GM18498 (cell line): ENCODE results near the gene EPHA8.

Source experiments
- ATAC-seq: cut with Tn5 transposase; IDR thresholded peaks from one replicate; pipeline ENCODE4 v1.9.1; 2021; ENCODE audit warnings: mild to moderate bottlenecking, moderate library complexity; ENCODE audit not compliant: unreplicated experiment

Gene EPHA8

DNA sequence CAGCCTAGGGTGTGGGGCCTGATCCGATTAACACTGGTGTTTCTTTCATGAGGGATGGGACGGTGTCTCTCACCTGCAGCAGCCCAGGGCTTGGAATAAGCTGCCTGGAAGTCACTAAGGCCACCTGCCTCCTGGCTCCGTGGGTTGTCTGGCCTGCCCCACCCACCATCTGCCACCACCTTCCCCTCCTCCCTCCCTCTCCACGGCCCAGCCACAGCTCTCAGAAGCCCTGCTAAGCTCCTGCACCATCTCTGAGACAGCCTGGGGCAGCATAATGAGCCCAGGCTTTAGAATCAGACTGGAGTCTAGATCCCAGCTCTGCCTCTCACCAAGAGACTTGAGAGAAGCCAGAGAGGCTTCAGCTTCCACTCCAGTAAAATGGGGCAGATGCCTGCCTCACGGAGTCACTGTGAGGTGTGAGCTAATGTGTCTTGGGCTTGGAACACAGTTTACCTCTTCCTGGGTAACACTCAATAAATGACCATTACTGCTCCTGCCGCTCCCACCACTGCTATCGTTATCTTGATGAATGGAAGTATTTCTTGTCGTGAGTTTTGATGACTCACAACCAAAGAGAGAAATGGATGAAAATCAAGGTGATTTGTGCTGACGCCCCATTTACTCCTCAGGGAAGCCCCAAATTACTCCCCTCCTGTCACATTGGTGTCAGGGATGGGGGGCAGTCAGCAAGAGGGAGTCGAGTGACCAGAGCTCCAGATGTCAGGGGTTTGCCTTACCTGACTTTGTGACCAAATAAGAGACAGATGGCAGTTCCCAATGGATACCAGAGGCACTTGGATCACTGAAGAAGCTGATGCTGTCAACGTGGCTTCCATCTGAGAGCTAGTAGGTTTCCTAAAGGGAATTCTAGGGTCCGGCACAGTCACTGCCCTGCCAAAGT, 49.6 kb downstream of the EPHA8 start:
- no peak for ATAC-seq

DNA sequence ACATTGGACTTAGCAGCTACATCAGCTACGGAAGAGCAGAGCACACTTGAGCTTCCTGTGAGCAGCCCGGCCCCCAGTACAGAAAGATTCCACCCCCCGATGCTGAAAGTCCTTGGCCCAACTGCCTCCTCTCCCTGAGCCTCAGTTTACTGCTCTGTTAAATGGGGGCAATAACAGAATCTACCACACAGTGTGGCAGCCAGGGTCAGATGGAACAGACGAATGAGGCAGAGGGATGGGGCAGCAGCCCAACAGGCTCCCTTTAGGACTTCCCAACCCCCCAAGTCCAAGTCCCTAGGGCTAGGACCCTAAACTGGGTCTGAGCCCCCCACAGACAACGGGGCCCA, 50.3 kb downstream of the EPHA8 start:
- no peak for ATAC-seq

DNA sequence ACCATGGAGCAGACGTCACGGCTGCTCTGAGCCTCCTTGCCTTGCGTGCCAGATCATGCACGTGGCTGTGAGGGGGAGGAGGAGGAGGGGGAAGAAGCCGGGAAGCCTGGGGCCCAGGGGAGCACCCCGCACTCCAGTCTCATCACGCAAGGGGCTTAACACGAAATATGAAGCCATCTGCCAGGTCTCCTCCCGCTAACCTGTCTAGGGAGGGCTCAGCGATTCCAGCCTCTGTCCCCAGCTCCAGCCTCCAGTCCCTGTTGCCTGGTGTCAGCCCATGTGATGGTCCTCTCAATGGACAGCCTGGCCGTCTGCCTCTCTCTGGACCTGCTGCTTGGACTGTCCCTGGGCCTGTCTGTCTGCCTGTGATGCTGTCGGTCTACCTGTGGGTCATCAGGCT, 50.7 kb downstream of the EPHA8 start:
- ATAC-seq, result no peak

DNA sequence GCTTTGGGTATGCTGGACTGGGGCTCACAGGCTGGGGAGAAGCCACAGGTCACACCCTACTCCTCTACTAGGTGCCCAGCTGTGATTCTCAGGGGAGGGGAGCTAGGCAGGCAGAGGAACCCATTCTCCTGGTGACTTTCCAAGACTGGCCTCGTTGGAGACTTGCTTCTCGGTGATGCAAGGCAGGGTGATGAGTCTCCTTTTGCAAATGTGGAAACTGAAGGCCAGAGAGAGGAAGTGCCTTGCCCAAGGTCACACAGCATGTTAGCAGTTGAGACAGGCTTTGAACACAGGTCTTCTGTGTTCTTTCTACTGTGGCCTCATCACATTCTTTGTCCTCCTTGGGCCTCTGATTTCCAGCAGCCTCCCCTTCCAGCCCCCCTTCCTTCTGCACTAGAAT, 52.6 kb downstream of the EPHA8 start:
- no peak for ATAC-seq

DNA sequence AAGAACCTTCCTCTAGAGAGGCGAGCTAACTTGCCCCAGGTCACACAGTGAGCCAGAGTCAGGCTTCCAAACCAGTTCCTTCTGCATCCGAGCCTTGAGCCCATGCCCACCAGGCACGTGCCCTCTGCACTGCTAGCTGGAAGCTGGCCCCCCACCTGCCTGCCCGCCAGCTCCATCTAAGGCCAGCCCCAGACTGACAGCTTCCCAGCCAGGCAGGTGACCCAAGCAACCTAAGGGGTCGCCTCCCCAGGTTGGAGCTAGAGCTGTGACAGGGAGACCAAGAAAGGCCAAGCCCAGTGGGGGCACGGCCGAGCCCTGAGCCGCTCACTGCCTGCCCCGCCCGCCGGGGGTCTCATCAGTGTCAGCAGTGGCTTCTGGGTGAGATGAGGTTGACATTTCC, 53.3 kb downstream of the EPHA8 start:
- ATAC-seq, result no peak

DNA sequence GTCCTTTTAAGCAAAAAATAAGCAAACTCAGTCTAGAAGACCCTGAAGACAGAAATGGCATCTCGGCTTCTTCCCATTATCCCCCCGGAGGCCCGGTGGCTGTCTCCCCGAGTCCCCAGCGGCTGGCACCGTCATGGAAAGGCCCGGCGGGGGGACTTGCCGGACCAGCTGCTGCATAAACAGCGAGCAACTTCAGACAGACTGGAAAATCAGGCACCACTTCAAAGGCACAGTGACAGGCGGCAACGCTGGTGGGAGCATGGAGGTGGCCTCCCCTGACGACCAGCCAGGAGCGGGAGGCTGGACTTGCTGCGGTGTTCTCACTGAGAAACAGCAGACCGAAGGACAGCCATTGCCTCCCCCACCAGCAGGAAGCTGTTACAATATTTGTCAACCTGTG, 54.8 kb downstream of the EPHA8 start:
- no peak for ATAC-seq

DNA sequence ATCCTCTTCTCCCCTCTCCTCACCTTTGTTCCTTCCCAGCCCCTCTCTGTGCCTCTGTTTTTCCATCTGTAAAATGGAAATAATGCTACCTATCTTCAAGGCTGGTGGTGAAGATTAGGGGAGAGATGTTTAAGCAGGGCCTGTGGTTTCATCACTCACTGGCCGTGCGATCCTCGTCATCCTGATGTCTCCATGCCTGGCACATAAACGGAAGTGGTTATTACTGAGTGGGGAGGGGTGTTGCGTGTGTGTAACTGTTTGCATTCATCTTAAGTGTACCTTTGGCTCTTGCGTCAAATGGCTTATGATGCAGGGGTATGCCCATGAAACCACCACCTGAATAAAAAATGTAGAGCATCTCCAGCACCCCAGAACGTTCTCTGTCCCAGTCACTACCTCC, 56.0 kb downstream of the EPHA8 start:
- no peak for ATAC-seq

DNA sequence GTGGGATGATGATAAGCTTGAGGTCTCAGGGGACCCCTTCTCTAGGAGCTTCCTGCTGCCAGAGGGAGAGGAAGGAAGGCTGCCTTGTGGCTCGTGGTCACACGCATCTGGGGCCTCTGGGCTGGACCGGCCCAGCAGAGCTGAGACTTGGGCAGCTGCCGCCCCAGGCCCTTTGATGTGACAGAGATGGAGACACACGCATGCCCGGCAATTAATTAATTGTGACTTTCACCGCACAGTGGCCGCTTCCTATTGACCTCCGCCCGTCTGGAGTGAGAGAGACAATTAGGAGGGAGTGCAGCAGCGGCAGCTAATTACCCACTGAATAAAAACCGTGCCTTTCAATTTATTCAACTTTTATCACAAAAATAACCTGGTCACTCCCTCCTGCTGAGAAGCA, 56.5 kb downstream of the EPHA8 start:
- ATAC-seq, result no peak

DNA sequence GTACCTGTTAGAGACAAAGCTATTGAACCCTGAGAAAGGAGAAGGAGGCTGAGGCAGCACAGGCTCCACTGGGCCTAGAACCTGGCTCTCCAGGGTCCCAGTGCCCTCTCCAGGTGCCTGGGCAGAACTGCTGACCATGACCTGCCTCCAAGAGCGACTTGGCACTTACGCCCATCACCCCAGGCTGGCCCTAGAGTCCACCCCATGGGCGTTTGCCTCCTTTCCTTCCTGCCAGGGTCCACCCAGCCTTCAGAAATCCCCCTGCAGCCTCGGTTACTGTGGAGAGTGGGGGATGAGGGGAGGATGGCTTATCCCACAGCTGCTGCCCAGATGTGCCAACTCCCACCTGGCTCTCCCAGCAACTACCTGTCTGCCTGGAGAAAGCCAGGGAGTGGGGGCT, 58.5 kb downstream of the EPHA8 start:
- no peak for ATAC-seq

DNA sequence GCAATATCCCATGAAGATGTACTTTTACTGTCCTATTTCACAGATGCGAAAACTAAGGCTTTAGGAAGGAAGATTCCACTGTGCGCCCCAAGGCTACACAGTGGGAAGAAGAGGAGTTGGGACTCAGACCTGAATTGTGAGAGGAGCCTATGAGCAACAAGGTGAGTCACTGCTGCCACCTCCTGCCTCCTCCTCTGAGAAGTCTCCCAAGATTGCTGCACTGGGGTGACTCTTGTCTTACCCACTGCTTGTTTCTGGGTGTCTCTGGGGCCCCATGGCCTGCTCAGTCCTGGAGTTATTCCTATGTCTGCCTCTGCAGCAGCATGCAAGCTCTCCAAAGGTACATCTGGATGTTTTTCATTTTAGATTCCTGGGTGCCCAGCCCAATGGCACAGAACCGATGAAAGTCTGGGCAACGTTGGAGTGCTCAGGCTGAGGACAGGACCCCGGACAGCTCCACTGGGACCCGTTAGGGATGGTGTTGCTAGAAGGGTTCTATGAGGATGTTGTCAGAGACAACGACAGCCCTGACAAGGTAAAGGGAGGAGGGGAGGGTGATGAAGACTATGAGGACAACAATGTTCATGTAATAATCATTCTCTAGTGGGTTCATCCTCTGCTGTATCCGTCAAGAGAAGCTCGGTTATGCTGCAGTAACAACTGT, 62.1 kb downstream of the EPHA8 start:
- no peak for ATAC-seq

DNA sequence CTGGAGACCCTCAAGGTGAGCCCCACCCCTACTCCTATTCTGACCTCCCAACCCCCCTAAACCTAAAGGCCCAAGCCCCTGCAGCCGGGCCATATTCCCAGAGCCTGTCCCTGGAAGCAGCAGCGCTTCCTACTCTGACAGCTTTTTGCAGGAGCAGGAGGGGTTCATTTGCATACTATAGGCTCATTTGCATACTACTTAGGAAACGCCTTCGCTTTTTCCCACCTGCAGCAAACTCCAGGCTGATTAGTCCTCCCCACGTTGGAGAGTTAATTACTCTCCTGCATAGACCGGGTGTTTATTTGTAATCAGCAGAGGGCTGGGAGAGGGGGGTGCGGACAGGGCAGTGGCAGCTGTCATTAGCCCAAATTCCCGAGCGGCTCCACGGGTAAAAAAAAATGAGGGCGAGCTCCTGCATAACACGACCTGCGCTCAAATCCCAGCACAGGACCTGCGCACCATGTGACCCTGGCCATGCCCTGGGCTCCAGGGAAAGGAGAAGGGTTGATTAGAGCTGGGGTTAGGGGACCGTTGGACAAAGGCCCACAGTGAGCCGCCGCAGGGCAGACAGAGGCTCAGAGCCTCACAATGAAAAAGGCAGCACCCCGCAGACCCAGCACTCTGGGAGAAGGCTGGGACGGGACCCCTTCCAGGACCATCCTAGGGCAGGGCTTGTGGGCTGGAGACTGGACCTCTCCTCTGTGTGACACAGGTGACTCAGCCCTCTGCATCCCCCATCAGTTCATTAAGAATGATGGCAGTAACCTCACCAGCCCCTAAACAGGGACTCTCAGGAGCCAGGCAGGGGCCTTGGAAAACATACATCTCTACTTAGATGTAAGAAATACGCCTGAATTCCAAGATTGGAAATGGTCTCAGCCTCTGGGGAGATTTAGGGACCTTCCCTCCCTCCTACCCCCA, 63.2 kb downstream of the EPHA8 start:
- no peak for ATAC-seq

DNA sequence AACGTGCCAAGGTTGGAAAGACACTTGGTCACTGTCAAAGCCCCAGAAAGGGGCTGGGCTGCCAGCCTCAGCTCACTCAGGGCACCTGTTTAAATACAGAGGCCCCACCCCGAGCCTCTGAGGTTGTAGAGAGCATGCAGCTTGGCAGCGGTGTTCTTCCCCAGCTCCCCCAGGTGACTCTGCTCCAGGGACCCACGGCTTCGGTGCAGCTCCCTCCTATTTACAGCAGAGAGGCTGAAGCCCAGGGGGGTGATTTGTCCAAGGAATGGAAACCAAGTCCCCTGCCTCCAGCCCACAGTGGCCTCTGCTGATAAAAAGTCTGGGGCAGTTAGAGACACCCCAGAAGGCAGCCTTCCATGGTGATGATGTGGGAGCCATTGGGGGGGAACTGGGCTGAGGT, 64.0 kb downstream of the EPHA8 start:
- no peak for ATAC-seq

DNA sequence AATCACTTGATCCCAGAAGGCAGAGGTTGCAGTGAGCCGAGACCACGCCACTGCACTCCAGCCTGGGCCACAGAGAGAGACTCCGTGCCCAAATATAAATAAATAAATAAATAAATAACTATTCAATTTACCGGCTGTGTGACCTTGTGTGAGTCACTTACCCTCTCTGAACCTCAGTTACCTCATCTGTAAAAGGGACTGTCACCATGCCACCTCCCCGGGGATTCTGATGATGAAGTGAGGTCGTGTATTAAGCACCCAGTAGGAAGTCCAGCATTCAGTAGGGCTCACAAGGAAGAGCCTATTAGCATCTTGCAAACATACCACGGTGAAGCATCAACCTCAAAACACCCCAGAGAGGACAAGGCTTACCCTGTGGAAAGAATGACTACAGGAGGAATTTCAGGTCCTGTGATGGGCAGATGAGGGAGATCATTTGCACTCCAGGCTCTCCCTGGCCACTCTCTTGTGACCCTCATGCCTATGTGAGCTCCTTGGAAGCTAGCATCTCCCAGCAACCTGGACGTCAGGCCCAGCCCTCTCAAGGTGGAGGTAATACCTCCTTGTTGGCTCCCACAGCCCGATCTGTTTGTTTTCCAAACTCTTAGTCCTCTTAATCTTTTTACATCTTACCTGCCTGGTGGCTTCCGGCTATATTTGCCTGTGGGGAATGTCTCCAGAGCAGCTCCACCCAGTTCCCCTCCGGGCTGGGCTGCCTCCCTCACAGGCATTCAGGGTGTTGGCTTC, 65.6 kb downstream of the EPHA8 start:
- no peak for ATAC-seq

DNA sequence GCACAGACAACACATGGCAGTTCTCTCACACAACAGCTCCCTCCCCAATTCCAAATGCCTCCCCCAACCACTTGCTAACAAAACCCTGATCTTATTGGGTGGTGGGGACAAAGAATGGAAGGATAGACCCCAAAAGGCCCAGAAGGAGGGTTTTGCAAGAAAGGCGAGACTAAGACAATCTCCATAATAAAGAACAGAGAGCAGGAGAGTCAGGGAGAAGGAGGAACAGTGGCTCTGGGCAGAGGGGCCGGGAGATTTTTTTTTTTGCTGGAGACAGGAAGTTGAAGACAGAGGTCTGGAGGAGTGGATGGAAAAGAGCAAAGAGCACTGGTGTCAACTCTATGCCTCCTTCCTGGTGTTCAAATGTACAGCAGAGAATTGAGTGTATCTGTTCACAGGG, 66.6 kb downstream of the EPHA8 start:
- no peak for ATAC-seq

DNA sequence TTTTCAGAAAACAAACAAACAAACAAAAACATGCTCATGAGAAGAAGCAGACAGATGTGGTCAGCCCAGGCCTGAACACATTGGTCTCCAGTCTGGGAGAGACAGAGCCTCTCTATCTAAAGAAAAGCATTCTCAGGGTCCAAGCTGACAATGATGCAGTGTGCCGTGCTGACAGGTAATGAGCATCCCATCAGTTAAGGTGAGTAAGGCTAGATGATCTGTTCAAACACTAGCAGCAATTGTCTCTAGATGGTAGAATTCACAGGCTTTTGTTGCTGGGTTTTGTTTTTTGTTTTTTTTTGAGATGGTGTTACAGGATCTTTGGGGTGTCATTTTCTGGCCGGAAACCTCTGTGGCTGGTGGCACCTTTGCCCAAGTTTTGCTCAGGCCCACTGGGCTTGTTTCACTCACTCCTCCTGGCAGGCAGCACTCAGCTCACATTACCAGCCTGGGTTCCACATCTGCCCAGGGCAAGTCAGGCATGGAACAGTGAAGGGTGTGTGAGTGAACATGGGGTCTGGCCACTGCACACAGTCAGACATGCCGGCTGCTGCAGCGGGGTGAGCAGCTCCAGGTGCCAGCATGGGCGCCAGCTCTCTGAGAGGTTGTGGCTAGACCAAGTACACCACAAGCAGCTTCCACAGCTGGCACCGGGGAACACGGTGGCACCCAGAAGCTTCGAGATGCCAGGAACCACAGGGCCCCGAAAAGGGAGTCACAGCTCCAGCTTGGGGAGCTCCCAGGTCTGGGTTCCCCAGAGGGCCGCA, 70.6 kb downstream of the EPHA8 start:
- no peak for ATAC-seq

DNA sequence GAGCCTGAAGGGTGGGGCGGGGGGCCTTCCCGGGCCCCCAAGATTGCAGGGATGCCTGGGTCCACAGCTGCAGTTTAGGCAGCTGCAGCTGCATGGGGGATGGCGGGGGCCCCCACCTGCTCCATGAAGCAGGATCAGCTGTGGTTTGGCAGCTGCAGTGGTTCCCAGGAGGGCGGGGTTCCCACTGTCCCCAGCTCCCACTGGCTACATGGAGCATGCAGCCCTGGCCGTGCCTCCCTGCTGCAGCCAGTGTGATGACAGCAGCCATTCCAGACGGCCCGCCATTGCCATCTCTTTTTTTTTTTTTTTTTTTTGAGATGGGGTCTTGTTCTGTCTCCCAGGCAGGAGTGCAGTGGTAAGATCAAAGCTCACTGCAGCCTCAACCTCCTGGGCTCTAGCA, 72.1 kb downstream of the EPHA8 start:
- ATAC-seq, result no peak

DNA sequence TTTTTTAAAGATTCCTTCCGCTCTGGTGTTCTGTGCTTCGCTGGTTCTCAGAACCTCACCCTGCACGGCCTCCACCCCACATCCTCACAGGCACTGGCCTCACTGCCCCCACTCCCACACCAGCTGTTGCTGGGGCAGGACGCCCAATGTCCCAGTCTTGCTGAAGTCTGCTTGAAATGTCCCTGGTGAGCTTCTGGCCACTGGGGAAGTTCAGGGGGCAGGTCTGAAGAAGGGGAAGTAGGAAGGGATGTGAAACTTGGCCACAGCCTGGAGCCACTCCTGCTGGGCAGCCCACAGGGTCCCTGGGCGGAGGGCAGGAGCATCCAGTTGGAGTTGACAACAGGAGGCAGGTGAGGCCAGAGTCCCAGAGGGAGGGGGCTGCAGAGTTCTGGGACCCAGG, 73.1 kb downstream of the EPHA8 start, which contains the start of gene C1QA:
Gene C1QA, plus strand, starts transcription at position 276 of the 400 bp plus-strand sequence. CDS start 989 bp downstream, outside the sequence.
- ATAC-seq, result no peak

DNA sequence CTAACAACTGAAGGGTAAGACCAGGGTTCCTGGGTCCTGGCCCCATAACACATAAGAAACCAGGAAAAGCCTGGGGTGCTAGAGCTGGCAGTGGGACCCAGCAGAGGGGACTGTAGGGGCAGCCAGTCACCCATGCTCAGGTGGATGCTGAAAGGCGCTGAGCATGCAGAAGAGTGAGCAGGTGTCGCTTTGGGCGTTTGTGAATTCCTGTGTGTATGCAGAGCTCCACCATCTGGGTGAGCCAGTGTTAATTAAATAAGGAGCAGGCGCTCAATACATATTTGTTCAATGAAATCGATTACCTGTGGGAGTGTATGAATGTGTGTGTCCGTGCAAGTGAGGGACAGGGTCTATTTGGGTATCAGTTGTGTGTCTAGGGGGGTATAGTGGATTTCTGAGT, 73.6 kb downstream of the EPHA8 start:
- no peak for ATAC-seq

DNA sequence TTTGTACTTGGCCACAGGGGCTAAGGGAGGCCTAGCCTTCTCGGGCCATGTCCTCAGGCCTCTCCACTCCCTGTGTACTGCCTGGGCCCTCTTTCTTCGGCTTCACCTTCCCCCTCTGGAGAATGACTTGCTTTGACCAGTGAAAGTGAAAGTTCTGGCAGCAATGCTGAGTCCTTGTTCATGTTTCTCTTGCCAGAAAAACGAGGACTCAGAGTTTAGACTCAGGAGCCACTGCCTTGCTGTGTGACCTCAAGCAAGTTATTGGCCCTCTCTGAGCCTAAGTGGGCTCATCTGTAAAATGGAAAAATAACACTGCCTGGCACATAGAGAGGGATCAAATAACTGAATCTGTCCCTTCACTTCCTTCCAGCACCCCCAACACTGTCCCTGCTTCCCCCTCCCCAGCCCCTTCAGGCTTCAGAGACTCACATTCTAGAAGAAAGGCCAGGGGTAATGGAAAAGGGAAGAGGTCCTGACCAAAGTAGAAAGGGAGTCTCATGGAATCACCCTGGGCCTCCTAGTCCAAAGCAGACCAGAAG, 74.7 kb downstream of the EPHA8 start:
- no peak for ATAC-seq
